ENCODE data around the gene ATP8B4. TPM values are rescaled to one million over a fixed set of nuclear protein-coding genes. Genes with fewer than 3 reads are reported as not detected.
"Not testable (repeated sequence)": the region's sequence is repeated elsewhere in the genome, so short reads cannot be mapped to it uniquely, and the experiment has no call there.

ATP8B4 gene
- total RNA-seq, 1 experiment from 2014 or later, result not detected

- no peaks in the 10 kb centered on the region for H3K36me3 ChIP-seq (ENCODE audit: control insufficient read depth, insufficient read depth, low read length)
- CTCF ChIA-PET, result no interaction called here
- H3K9me3 ChIP-seq (ENCODE audit: control insufficient read depth, insufficient read depth, low read depth, low read length), result no peaks in the 10 kb centered on the region
- no peak overlapping the region for H3K4me3 ChIP-seq (ENCODE audit: low read depth in 2 of 2, low read length in 2 of 2)
- TF ChIP-seq TCF7L2 (IDR thresholded peaks at IDR 0.05; ENCODE audit: low read depth, low read length) (no peak), CTCF (IDR thresholded peaks at IDR 0.05) (no peak), POLR2AphosphoS5 (IDR thresholded peaks at IDR 0.05; ENCODE audit: low read depth, low read length) (no peak), REST (IDR thresholded peaks at IDR 0.05; ENCODE audit: insufficient read depth in 1 of 2, low read depth in 2 of 2, low read length in 1 of 2) (no peak), SIN3A (IDR thresholded peaks at IDR 0.05; ENCODE audit: borderline replicate concordance, insufficient read depth, low read depth, low read length) (no peak)
- POLR2A ChIA-PET, result interaction anchor here (0.5 kb wide), 1 partner anchor 945 kb away, joined by 10 read pairs; no protein-coding TSS in a partner anchor
- no peak overlapping the region for H3K27ac ChIP-seq (ENCODE audit: low read length)
- no TSS peak for BruUV-seq (replicated peaks)
- DNase-seq (ENCODE audit: low read depth, low spot score), result no peak
- in situ Hi-C loops (cut with HindIII; ENCODE audit: low pct_unique_long_range_greater_than_20kb, low sequenced_read_pairs), result no loop called here
- intact Hi-C loops (cut with micrococcal nuclease; ENCODE audit: unreplicated experiment), result no loop called here
- ATAC-seq, result no peak
- no peaks in the 10 kb centered on the region for H3K4me1 ChIP-seq (ENCODE audit: control insufficient read depth, insufficient read depth, low read length)
- no peaks in the 10 kb centered on the region for H3K27me3 ChIP-seq (ENCODE audit: control insufficient read depth, insufficient read depth, low read length)
Measured at GRCh38 chr15:50095938-50096821, 22.9 kb downstream of the ATP8B4 start.

GRCh38 chr15:50089386-50089785, 29.6 kb downstream of the ATP8B4 start:
- CTCF ChIA-PET; H3K27me3 ChIP-seq (ENCODE audit: control insufficient read depth, insufficient read depth, low read length); H3K4me3 ChIP-seq (ENCODE audit: low read depth in 2 of 2, low read length in 2 of 2); H3K36me3 ChIP-seq (ENCODE audit: control insufficient read depth, insufficient read depth, low read length); ATAC-seq; H3K9me3 ChIP-seq (ENCODE audit: control insufficient read depth, insufficient read depth, low read depth, low read length); H3K27ac ChIP-seq (ENCODE audit: low read length); in situ Hi-C loops (cut with HindIII; ENCODE audit: low pct_unique_long_range_greater_than_20kb, low sequenced_read_pairs); BruUV-seq (replicated peaks); POLR2A ChIA-PET; H3K4me1 ChIP-seq (ENCODE audit: control insufficient read depth, insufficient read depth, low read length); intact Hi-C loops (cut with micrococcal nuclease; ENCODE audit: unreplicated experiment); DNase-seq (ENCODE audit: low read depth, low spot score): not testable (repeated sequence)

GRCh38 chr15:50084932-50085331, 34.1 kb downstream of the ATP8B4 start:
- Histone ChIP-seq H3K27ac (ENCODE audit: low read length) (no peak overlapping the region), H3K9me3 (ENCODE audit: control insufficient read depth, insufficient read depth, low read depth, low read length) (no peaks in the 10 kb centered on the region), H3K4me1 (ENCODE audit: control insufficient read depth, insufficient read depth, low read length) (no peaks in the 10 kb centered on the region), H3K27me3 (ENCODE audit: control insufficient read depth, insufficient read depth, low read length) (no peaks in the 10 kb centered on the region), H3K4me3 (ENCODE audit: low read depth in 2 of 2, low read length in 2 of 2) (no peak overlapping the region), H3K36me3 (ENCODE audit: control insufficient read depth, insufficient read depth, low read length) (no peaks in the 10 kb centered on the region)
- ChIA-PET CTCF (no interaction called here), POLR2A (no interaction called here)
- no TSS peak for BruUV-seq (replicated peaks)
- in situ Hi-C loops (cut with HindIII; ENCODE audit: low pct_unique_long_range_greater_than_20kb, low sequenced_read_pairs), result no loop called here
- intact Hi-C loops (cut with micrococcal nuclease; ENCODE audit: unreplicated experiment), result no loop called here
- DNase-seq (ENCODE audit: low read depth, low spot score), result no peak
- ATAC-seq, result no peak
- TF ChIP-seq REST (IDR thresholded peaks at IDR 0.05; ENCODE audit: insufficient read depth in 1 of 2, low read depth in 2 of 2, low read length in 1 of 2) (no peak), SIN3A (IDR thresholded peaks at IDR 0.05; ENCODE audit: borderline replicate concordance, insufficient read depth, low read depth, low read length) (no peak), CTCF (IDR thresholded peaks at IDR 0.05) (no peak), TCF7L2 (IDR thresholded peaks at IDR 0.05; ENCODE audit: low read depth, low read length) (no peak), POLR2AphosphoS5 (IDR thresholded peaks at IDR 0.05; ENCODE audit: low read depth, low read length) (no peak)

Data from Panc1 (cell line).